ENCODE measurements around the gene RBM33. TPM values are rescaled to one million over a fixed set of nuclear protein-coding genes. Genes with fewer than 3 reads are reported as not detected.
"Not testable (repeated sequence)": the region's sequence is repeated elsewhere in the genome, so short reads cannot be mapped to it uniquely, and the experiment has no call there.

Gene RBM33
- polyA plus RNA-seq, 1 donor (not counting 4 experiments of a cell fraction or from before 2014, with no cell fraction given) = 8.9 TPM

- DNase-seq (ENCODE audit: low read depth, low spot score) (no peak), FAIRE-seq (no peak)
- Histone ChIP-seq H3K27me3 (ENCODE audit: control insufficient read depth, extremely low read depth, insufficient read depth, low read length) (no peaks in the 10 kb centered on the region), H3K36me3 (ENCODE audit: control insufficient read depth in 2 of 2, extremely low read depth in 1 of 2, insufficient read depth in 2 of 2, low read length in 2 of 2) (no peaks in the 10 kb centered on the region), H4K20me1 (ENCODE audit: control insufficient read depth, extremely low read depth, insufficient read depth, low read length) (no peaks in the 10 kb centered on the region), H3K4me1 (ENCODE audit: control insufficient read depth, extremely low read depth, insufficient read depth, low read length) (no peaks in the 10 kb centered on the region), H3K27ac (ENCODE audit: control insufficient read depth, insufficient read depth, low read length) (no peak overlapping the region), H3K9me3 (ENCODE audit: control insufficient read depth, low read depth, low read length) (no peaks in the 10 kb centered on the region), H3K9ac (ENCODE audit: control insufficient read depth, extremely low read depth, insufficient read depth, low read length) (no peak overlapping the region), H3K9me1 (ENCODE audit: control insufficient read depth, extremely low read depth, insufficient read depth, low read length) (no peaks in the 10 kb centered on the region), H3K4me2 (ENCODE audit: control insufficient read depth, extremely low read depth, insufficient read depth, low read depth, low read length) (no peak overlapping the region), H2AFZ (ENCODE audit: control insufficient read depth, low read length) (no peak overlapping the region), H3K79me2 (ENCODE audit: control insufficient read depth, insufficient read depth, low read length) (no peaks in the 10 kb centered on the region), H3K4me3 (ENCODE audit: control insufficient read depth in 2 of 3, extremely low read depth in 1 of 3, insufficient read depth in 2 of 3, low read depth in 1 of 3, low read length in 3 of 3) (no peak overlapping the region)
- TF ChIP-seq CTCF (optimal IDR thresholded peaks at IDR 0.05 in 1 of 3, IDR thresholded peaks at IDR 0.05 in 1 of 3, conservative IDR thresholded peaks at IDR 0.05 in 1 of 3; ENCODE audit: extremely low read depth in 1 of 3, insufficient read depth in 2 of 3, low read length in 3 of 3) (no peak), EZH2 (IDR thresholded peaks at IDR 0.05; ENCODE audit: low read length) (no peak)
- dilution Hi-C loops (cut with MboI; ENCODE audit: extremely low pct_ligation_motif_present, low sequenced_read_pairs) = no loop called here
Measured at GRCh38 chr7:155612658-155613057, 31.8 kb upstream of the RBM33 start.

- H3K79me2 ChIP-seq (ENCODE audit: control insufficient read depth, insufficient read depth, low read length); H4K20me1 ChIP-seq (ENCODE audit: control insufficient read depth, extremely low read depth, insufficient read depth, low read length); H3K4me1 ChIP-seq (ENCODE audit: control insufficient read depth, extremely low read depth, insufficient read depth, low read length); H3K9me1 ChIP-seq (ENCODE audit: control insufficient read depth, extremely low read depth, insufficient read depth, low read length); H2AFZ ChIP-seq (ENCODE audit: control insufficient read depth, low read length); H3K9me3 ChIP-seq (ENCODE audit: control insufficient read depth, low read depth, low read length); H3K27me3 ChIP-seq (ENCODE audit: control insufficient read depth, extremely low read depth, insufficient read depth, low read length); H3K9ac ChIP-seq (ENCODE audit: control insufficient read depth, extremely low read depth, insufficient read depth, low read length); DNase-seq (ENCODE audit: low read depth, low spot score); H3K4me2 ChIP-seq (ENCODE audit: control insufficient read depth, extremely low read depth, insufficient read depth, low read depth, low read length); dilution Hi-C loops (cut with MboI; ENCODE audit: extremely low pct_ligation_motif_present, low sequenced_read_pairs); H3K36me3 ChIP-seq (ENCODE audit: control insufficient read depth in 2 of 2, extremely low read depth in 1 of 2, insufficient read depth in 2 of 2, low read length in 2 of 2); H3K27ac ChIP-seq (ENCODE audit: control insufficient read depth, insufficient read depth, low read length); FAIRE-seq; H3K4me3 ChIP-seq (ENCODE audit: control insufficient read depth in 2 of 3, extremely low read depth in 1 of 3, insufficient read depth in 2 of 3, low read depth in 1 of 3, low read length in 3 of 3): not testable (repeated sequence)
Measured at GRCh38 chr7:155615085-155615484, 29.4 kb upstream of the RBM33 start.
